Measurements from ENCODE around the gene CADPS2. TPM values are rescaled to one million over a fixed set of nuclear protein-coding genes. Genes with fewer than 3 reads are reported as not detected.

Gene CADPS2
- polyA plus RNA-seq, 1 donor (not counting 4 experiments of a cell fraction or from before 2014, with no cell fraction given), result 0.35 TPM

DNA sequence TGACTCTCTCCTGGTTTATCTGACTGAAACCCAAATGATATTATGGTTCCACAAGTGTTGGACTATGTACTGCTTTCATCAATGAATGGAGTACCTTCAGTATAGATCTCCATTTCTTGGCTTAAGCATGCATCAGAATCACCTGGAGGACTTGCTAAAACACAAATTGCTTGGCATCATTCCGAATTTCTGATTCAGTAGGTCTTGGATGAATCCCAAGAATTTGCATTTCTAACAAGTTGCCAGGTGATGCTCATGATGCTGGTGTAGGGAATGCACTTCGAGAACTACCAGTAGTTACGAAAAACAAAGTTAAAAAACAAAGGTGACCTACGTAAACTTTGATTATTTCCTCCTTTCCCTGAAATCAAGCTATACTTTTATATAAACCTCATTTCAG is 462.7 kb downstream of the CADPS2 start:
- Histone ChIP-seq H3K27me3 (ENCODE audit: control insufficient read depth, extremely low read depth, insufficient read depth, low read length) (no peaks in the 10 kb centered on the region), H3K4me3 (ENCODE audit: control insufficient read depth in 2 of 3, extremely low read depth in 1 of 3, insufficient read depth in 2 of 3, low read depth in 1 of 3, low read length in 3 of 3) (no peak overlapping the region), H3K4me2 (ENCODE audit: control insufficient read depth, extremely low read depth, insufficient read depth, low read depth, low read length) (no peak overlapping the region), H3K36me3 (ENCODE audit: control insufficient read depth in 2 of 2, extremely low read depth in 1 of 2, insufficient read depth in 2 of 2, low read length in 2 of 2) (no peaks in the 10 kb centered on the region), H3K4me1 (ENCODE audit: control insufficient read depth, extremely low read depth, insufficient read depth, low read length) (no peaks in the 10 kb centered on the region), H3K9me1 (ENCODE audit: control insufficient read depth, extremely low read depth, insufficient read depth, low read length) (no peaks in the 10 kb centered on the region), H3K79me2 (ENCODE audit: control insufficient read depth, insufficient read depth, low read length) (no peaks in the 10 kb centered on the region), H3K9me3 (ENCODE audit: control insufficient read depth, low read depth, low read length) (no peaks in the 10 kb centered on the region), H3K27ac (ENCODE audit: control insufficient read depth, insufficient read depth, low read length) (no peak overlapping the region), H2AFZ (ENCODE audit: control insufficient read depth, low read length) (no peak overlapping the region), H4K20me1 (ENCODE audit: control insufficient read depth, extremely low read depth, insufficient read depth, low read length) (no peaks in the 10 kb centered on the region), H3K9ac (ENCODE audit: control insufficient read depth, extremely low read depth, insufficient read depth, low read length) (no peak overlapping the region)
- TF ChIP-seq EZH2 (IDR thresholded peaks at IDR 0.05; ENCODE audit: low read length), result no peak
- no peak for TF ChIP-seq CTCF (optimal IDR thresholded peaks at IDR 0.05 in 1 of 3, IDR thresholded peaks at IDR 0.05 in 1 of 3, conservative IDR thresholded peaks at IDR 0.05 in 1 of 3; ENCODE audit: extremely low read depth in 1 of 3, insufficient read depth in 2 of 3, low read length in 3 of 3)
- dilution Hi-C loops (cut with MboI; ENCODE audit: extremely low pct_ligation_motif_present, low sequenced_read_pairs), result no loop called here
- no peak for DNase-seq (ENCODE audit: low read depth, low spot score)
- no peak for FAIRE-seq

- dilution Hi-C loops (cut with MboI; ENCODE audit: extremely low pct_ligation_motif_present, low sequenced_read_pairs), result no loop called here
- H3K9me1 ChIP-seq (ENCODE audit: control insufficient read depth, extremely low read depth, insufficient read depth, low read length), result no peaks in the 10 kb centered on the region
- no peak overlapping the region for H3K4me2 ChIP-seq (ENCODE audit: control insufficient read depth, extremely low read depth, insufficient read depth, low read depth, low read length)
- H3K36me3 ChIP-seq (ENCODE audit: control insufficient read depth in 2 of 2, extremely low read depth in 1 of 2, insufficient read depth in 2 of 2, low read length in 2 of 2), result no peaks in the 10 kb centered on the region
- no peak overlapping the region for H3K27ac ChIP-seq (ENCODE audit: control insufficient read depth, insufficient read depth, low read length)
- H3K4me1 ChIP-seq (ENCODE audit: control insufficient read depth, extremely low read depth, insufficient read depth, low read length), result no peaks in the 10 kb centered on the region
- H3K9ac ChIP-seq (ENCODE audit: control insufficient read depth, extremely low read depth, insufficient read depth, low read length), result no peak overlapping the region
- no peak overlapping the region for H3K4me3 ChIP-seq (ENCODE audit: control insufficient read depth in 2 of 3, extremely low read depth in 1 of 3, insufficient read depth in 2 of 3, low read depth in 1 of 3, low read length in 3 of 3)
- no peaks in the 10 kb centered on the region for H3K27me3 ChIP-seq (ENCODE audit: control insufficient read depth, extremely low read depth, insufficient read depth, low read length)
- DNase-seq (ENCODE audit: low read depth, low spot score) (no peak), FAIRE-seq (no peak)
- no peaks in the 10 kb centered on the region for H4K20me1 ChIP-seq (ENCODE audit: control insufficient read depth, extremely low read depth, insufficient read depth, low read length)
- TF ChIP-seq CTCF (optimal IDR thresholded peaks at IDR 0.05 in 1 of 3, IDR thresholded peaks at IDR 0.05 in 1 of 3, conservative IDR thresholded peaks at IDR 0.05 in 1 of 3; ENCODE audit: extremely low read depth in 1 of 3, insufficient read depth in 2 of 3, low read length in 3 of 3) (no peak), EZH2 (IDR thresholded peaks at IDR 0.05; ENCODE audit: low read length) (no peak)
- H2AFZ ChIP-seq (ENCODE audit: control insufficient read depth, low read length), result no peak overlapping the region
- no peaks in the 10 kb centered on the region for H3K79me2 ChIP-seq (ENCODE audit: control insufficient read depth, insufficient read depth, low read length)
- H3K9me3 ChIP-seq (ENCODE audit: control insufficient read depth, low read depth, low read length), result no peaks in the 10 kb centered on the region
These were observed 469.9 kb downstream of the CADPS2 start for GRCh38 chr7:122416336-122416735.

Data from keratinocyte (primary cell).